Fibroblast of pulmonary artery (primary cell): ENCODE results near the gene PAPLN.

ENCODE experiments used
- DNase-seq: peaks from one replicate; pipeline ENCODE4 v3.0.0-alpha.2; 2010; ENCODE audit warnings: low read depth
- H3K4me3 ChIP-seq: replicated peaks from 2 replicates; pipeline ENCODE4 v1.5.1; 2011; ENCODE audit warnings: low read depth, mild to moderate bottlenecking, control low read depth, low read length, moderate library complexity
- TF ChIP-seq, protein P1 (sequence below): IDR thresholded peaks from 2 replicates; pipeline ENCODE4 v1.5.1; 2011; ENCODE audit warnings: mild to moderate bottlenecking, control low read depth, low read length, inconsistent platforms; ENCODE audit errors: missing control alignments

The PAPLN gene

DNA sequence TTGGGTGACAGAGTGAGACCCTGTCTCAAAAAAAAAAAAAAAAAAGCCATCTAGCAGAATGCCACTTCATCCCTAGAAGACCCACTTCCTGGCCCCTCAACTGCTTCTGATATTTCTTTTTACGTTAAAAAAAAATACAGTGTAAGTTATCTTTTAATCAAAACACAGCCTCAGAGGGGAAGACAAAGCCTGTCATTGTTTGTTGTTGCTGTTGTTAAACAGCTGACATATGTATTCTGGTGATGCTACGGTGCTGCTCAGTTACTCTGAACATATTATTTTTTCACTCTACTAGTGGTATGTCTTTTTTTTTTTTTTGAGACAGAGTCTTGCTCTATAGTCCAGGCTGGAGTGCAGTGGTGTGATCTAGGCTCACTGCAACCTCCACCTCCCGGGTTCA lies 75.4 kb downstream of the PAPLN start:
- no peak overlapping the region for H3K4me3 ChIP-seq
- DNase-seq = no peak
- TF ChIP-seq, protein P1, sequence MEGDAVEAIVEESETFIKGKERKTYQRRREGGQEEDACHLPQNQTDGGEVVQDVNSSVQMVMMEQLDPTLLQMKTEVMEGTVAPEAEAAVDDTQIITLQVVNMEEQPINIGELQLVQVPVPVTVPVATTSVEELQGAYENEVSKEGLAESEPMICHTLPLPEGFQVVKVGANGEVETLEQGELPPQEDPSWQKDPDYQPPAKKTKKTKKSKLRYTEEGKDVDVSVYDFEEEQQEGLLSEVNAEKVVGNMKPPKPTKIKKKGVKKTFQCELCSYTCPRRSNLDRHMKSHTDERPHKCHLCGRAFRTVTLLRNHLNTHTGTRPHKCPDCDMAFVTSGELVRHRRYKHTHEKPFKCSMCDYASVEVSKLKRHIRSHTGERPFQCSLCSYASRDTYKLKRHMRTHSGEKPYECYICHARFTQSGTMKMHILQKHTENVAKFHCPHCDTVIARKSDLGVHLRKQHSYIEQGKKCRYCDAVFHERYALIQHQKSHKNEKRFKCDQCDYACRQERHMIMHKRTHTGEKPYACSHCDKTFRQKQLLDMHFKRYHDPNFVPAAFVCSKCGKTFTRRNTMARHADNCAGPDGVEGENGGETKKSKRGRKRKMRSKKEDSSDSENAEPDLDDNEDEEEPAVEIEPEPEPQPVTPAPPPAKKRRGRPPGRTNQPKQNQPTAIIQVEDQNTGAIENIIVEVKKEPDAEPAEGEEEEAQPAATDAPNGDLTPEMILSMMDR = no peak

DNA sequence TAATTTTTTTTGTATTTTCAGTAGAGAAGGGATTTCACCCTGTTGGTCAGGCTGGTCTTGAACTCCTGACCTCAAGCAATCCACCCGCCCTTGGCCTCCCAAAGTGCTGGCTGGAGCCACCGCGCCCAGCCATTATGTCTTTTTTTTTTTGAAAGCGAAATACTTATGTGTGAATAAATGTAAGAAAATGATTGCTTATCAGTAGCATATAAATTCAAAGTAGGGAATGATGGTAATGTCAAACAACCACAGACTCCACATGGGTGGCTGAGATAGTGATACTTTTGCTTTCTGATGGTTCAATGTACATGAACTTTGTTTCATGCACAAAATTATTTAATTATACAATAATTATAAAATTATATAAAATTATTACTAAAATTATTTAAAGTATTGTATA lies 75.8 kb downstream of the PAPLN start:
- TF ChIP-seq, protein P1 = no peak
- H3K4me3 ChIP-seq = no peak overlapping the region
- no peak for DNase-seq

DNA sequence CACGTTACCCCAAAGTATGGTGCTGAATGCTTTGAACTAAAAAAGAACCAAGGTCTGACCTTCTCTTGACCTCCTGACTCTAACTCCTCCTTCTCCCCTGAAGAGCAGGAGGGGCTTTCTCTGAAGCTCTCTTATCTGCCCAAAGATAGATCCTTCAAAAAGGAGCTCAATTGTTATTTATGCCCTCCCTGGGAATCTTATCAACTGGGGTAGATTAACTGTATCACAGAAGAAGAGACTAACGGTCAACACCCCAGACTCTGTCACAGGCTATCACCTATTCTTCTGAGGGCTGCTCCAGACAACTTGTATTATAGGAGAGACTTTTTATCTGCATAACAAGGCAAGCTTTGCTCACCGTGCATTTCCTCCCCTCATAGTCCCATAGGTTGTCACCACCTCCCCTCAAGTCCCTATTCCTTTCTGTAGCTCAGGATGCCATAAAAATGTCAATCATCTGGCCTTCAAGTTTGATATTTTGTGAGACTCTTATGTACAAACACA lies 86.6 kb downstream of the PAPLN start:
- no peak overlapping the region for H3K4me3 ChIP-seq
- no peak for DNase-seq
- TF ChIP-seq, protein P1 = no peak
